ENCODE results near the gene TAP2. TPM values are rescaled to one million over a fixed set of nuclear protein-coding genes. Genes with fewer than 3 reads are reported as not detected.

Gene TAP2
- total RNA-seq, 1 donor from 2014 or later, result 19.3 TPM

DNA sequence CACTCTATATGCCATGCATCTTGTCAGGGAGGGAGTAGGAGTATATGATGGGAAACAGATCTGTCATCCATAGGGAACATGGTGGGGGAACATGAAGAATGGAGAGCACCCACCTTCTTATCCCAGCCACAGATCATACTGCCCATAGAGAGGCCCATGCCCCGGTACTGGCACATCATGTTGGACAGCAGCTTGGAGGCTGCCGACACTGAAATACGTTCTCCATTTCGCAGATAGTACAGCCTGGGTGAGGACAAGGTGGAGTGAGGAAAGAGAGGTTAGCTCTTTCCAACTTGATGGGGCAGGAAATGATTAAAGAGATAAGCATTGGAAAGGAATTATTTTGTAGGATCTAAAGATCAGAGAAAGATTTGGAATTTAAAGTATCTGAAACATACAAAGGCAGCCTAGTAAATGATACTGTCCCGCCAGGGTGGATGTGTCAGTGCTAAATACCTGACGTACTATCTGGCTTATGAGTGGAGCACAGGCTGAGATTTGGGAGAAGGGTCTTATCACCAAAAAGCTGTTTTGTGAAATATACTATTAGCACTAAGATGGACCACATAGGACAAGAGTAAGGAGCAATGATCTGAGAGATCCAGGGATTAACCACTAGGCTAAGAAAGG lies 3.6 kb upstream of the TAP2 start:
- intact Hi-C loops (cut with DNase I), result no loop called here
- ATAC-seq (ENCODE audit: poor library complexity) (no peak), DNase-seq (no peak)

DNA sequence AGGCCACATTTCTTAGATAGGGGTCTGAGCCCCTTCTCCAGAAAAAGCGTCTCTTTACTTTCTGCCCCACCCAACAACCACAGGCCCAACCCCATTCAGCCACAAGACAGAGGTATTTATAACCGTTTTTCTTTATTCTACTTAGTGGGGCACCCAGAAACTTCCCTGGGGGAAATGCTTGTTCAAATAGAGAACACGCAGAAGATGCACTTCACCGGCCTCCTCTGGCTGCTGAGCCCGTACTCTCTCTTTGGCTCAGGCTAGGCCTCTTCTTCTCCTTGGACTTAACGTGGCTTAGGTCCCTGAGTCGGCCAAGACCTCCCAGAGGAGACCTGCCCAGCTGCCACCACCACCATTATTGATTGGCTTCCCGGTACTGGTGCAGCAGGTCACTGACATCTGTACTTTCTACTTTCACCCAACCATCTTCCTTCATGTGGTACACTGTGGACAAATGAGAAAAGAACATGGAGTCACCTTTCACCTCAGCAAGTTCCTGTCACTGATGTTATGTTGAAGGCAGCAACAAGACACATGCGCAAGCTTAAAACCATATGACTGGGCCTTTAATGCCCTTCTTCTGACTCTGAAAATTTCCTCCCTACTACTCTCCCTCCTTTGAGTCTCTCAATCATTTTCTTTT lies 2.2 kb upstream of the TAP2 start:
- no peak for ATAC-seq (ENCODE audit: poor library complexity)
- DNase-seq, result no peak
- intact Hi-C loops (cut with DNase I), result no loop called here

DNA sequence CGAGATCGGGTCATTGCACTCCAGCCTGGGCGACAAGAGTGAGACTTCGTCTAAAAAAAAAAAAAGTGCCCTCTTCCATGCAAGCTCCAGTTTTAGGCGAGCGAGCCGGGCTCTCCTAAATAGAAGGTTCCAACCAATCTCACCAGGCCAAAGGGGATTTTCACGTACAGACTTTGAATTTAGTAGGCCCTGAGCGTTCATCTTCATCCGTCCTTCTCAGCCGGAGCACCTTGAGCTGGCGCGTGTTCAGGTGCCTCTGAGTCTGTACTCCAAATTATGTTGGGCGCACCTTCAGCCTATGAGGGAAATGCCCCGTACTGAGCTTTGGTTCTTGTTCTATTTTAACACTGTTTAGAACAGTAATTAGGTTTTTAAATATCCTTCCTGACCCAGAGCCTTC lies 817 bp upstream of the TAP2 start:
- no peak for DNase-seq
- intact Hi-C loops (cut with DNase I), result loop anchor here (2.0 kb wide), 1 partner anchor 15 kb away; the partner anchor contains the start of gene PSMB9

DNA sequence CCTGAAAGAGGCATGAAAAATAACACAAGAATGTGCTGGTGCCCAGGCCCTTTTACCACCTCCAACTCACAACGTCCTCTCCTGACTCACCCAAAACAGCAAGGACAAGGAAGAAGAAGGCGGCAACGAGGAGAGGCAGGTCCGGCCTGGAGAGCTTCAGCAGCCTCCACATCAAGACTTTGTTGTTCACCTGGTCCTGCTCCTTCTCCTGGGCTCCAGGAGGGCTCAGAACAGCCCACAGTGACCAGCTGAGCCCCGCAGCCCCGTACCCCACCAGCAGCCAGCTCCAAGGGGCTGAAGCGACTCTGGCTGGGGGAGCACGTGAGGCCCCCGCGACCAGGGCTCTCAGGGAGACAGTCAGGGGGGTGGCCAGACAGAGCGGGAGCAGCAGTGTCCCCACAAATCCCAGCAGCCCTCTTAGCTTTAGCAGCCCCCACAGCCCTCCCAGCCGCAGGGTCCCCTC lies 857 bp downstream of the TAP2 start:
- intact Hi-C loops (cut with DNase I), result loop anchor here (2.0 kb wide), 1 partner anchor 17 kb away; the partner anchor contains the start of gene PSMB9

More for the DNA sequence above, 817 bp upstream of the TAP2 start:
- ATAC-seq (ENCODE audit: poor library complexity), result no peak

DNA sequence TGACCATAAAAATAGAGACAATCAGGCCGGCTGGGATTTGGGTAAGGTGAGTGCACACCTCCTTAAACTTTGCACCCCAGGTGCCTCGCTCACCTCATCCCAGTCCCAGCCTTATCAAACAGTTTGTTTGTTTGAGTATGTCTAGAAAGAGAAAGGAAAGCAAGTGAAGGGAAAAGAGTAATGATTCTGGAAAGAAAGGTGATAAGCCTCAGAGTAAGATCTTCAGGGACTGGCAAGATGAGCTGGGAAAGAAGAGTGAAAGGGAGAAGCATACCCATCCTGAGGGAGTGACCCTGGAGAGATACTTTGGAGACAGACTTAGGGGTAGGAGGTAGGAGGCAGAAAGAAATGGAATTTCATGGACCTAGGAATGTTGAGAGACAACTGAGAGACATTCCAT lies 1.7 kb downstream of the TAP2 start:
- DNase-seq, result no peak
- no peak for ATAC-seq (ENCODE audit: poor library complexity)
- intact Hi-C loops (cut with DNase I), result no loop called here

More for the DNA sequence above, 857 bp downstream of the TAP2 start:
- DNase-seq (no peak), ATAC-seq (ENCODE audit: poor library complexity) (no peak)

DNA sequence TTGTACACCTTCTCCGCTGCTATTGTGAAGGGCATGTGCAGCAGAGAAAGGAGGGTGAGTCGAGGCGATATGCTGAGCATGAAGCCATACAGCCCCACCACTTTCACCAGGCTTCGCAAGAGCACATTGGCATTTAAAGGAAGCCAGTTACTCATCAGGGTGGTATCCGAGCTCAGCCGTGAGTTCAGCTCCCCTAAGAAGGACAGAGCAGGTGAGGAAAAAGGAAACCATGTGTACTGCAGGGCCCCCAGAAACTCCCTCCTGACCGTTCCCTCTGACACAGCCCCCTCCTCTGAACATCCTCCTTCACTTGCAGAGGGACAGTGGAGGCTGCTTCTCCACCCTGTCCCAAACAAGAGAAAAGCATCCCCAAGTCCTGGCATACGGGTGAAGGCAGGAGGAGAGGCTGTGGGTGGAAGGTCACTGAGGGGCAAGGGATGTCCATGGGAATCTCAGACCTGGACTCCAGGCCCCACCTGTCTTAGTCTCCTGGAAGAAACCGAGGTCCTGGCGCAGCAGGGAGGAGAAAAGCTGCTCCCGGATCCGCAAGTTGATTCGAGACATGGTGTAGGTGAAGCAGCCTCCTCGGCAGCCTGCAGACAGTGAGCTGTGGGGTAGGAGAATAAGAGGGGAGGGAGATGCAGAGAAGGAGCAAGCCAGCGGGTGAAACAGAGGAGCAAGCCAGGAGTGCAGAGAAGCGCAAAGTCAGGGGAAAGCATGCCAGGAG lies 3.2 kb downstream of the TAP2 start:
- DNase-seq (no peak), ATAC-seq (ENCODE audit: poor library complexity) (no peak)
- intact Hi-C loops (cut with DNase I), result no loop called here

DNA sequence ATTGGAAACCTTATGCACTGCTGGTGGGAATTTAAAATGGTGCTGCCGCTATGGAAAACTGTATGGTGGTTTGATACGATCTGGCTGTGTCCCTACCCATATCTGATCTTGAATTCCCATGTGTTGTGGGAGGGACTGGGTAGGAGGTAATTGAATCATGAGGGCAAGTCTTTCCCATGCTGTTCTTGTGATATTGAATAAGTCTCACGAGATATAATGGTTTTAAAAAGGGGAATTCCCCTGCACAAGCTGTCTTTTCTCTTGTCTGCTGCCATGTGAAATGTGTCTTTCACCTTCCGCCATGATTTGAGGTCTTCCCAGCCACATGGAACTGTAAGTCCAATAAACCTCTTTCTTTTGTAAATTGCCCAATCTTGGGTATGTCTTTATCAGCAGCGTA lies 4.9 kb downstream of the TAP2 start:
- intact Hi-C loops (cut with DNase I), result loop anchor here (5.0 kb wide), 1 partner anchor 34 kb away; no protein-coding TSS in a partner anchor
- ATAC-seq (ENCODE audit: poor library complexity), result no peak
- no peak for DNase-seq

DNA sequence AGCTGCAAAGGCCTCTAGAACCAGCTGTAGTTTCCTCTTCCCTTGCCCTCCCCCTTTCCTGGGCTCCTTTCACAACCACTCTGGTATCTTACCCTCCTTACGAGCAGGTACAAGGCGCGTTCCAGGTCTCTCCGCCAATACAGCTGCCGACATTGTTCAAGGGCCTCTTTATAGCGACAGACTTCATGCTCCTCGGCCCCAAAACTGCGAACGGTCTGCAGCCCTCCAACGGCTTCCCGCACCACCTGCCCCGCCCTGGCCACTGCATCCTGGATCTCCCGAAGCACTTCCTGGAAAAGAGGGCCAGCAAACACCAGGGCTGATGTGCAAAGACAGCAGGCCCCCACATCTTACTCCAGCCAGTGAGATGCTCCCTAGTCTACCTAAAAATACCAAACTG lies 6.0 kb downstream of the TAP2 start:
- DNase-seq, result no peak
- intact Hi-C loops (cut with DNase I), result loop anchor here (5.0 kb wide), 1 partner anchor 35 kb away; no protein-coding TSS in a partner anchor
- no peak for ATAC-seq (ENCODE audit: poor library complexity)

DNA sequence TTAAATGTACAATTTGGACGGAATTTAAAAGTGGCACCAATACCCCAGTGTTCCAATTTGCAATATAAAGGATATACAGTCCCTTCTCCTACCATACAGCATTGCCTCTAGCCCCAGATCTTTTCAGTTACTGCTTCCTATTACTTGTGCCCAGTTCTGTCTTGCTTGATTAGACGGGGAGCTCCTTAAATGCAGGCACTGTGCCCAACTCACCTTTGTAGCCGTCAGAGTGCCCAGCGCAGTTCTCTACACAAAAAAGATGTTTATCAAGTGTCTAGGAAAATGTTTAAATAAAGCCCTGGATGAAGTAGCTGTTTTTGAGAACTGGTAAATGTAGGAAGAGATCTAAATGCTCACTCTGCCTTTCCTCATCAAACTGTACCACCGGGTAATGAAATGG lies 7.6 kb downstream of the TAP2 start:
- intact Hi-C loops (cut with DNase I), result loop anchor here (5.0 kb wide), 1 partner anchor 36 kb away; no protein-coding TSS in a partner anchor
- ATAC-seq (ENCODE audit: poor library complexity) (no peak), DNase-seq (no peak)

DNA sequence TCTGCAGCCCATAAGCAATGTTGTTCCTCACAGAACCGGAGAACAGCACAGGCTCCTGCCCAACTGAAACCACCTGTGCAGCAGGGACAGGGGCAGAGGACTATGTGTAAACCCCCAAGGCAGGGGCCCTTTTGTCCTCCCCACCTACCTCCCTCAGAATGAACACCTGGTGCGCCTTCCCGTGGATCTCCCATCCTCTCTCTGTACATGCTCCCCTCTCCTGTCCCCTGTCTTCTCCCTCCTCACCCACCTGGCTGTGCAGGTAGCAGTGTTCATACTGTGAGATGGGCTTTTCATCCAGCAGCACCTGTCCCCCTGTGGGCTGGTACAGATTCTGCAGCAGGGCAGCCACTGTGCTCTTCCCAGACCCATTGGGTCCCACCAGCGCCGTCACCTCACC lies 8.5 kb downstream of the TAP2 start:
- no peak for ATAC-seq (ENCODE audit: poor library complexity)
- DNase-seq, result no peak
- intact Hi-C loops (cut with DNase I), result loop anchor here (5.0 kb wide), 1 partner anchor 37 kb away; no protein-coding TSS in a partner anchor

DNA sequence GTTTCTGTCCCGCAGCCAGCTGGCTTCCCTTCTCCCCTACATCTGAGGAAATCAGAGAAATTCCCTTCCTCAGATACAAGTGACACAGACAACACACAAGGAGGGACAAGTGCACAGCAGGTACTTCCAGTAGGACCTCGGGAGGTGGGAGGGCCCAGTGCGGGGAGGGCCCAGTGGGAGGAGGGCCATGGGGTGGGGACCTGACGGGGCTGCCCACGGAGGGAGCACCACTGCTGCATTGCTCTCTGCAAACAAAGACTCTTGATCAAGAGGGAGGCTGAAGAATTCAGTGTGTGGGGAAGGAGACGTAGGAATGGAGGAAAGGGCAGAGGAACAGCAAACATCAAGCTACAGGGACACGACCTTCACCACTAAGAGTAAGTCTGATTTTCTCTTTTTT lies 9.0 kb downstream of the TAP2 start:
- no peak for DNase-seq
- intact Hi-C loops (cut with DNase I), result no loop called here
- no peak for ATAC-seq (ENCODE audit: poor library complexity)

DNA sequence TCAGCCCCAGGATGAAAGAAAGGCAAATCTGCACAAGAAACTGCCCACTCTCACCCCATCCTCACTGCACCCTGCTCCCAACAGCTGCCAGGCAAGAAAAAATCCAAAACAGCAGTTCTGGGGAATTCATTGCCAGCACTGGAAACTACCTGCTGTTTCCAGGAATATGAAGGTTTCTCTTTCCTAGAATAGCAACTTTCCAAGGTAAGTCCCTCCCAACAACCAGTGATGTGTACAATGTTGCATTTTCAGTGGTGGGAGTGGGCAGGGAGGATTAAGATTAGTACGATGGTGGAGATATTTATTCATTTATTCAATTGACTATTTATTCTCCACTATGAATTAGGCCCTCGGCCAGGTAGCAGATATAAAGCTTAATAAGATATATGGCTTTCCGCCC lies 11.5 kb downstream of the TAP2 start:
- DNase-seq, result no peak
- intact Hi-C loops (cut with DNase I), result no loop called here
- ATAC-seq (ENCODE audit: poor library complexity), result no peak

DNA sequence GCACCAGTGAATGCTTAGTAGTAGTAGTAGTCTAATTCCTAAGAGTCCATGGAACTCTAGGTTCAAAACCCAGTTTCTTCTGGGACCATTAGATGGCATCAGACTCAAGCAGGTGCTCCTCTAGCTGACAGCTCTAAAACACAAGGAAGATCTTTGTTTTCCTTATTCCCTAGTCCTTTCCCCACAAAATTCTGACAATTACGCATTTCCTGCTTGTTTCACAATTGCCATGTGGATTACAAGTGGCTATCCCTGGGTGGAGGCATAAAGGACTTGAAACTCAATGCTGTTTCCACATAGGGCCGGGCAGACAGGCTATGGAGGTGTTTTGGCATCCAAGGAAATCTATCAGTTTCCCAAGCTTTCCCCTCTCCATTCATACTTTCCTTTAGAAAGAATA lies 12.6 kb downstream of the TAP2 start:
- no peak for DNase-seq

DNA sequence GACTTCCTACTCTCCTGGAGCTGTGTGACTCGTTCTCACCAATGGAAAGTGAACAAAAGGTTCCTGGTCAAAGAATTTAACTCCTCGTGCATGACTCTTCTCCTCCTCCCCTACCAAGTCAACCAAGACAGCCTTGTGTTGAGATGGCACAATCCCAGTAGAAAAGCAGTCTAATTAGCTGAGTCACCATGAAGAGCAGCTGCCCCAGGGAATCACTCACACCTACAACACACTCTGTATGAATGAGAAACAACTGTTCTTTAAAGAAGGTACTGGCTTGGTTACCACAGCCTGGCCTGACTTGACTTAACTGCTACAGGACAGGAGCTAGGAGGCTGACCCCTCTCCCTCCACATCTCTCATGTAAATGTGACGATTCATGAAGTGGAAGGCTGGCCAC lies 18.8 kb downstream of the TAP2 start:
- no peak for DNase-seq
- intact Hi-C loops (cut with DNase I), result no loop called here
- no peak for ATAC-seq (ENCODE audit: poor library complexity)

More for the DNA sequence above, 12.6 kb downstream of the TAP2 start:
- ATAC-seq (ENCODE audit: poor library complexity), result peak; percentile 78
- intact Hi-C loops (cut with DNase I), result no loop called here

DNA sequence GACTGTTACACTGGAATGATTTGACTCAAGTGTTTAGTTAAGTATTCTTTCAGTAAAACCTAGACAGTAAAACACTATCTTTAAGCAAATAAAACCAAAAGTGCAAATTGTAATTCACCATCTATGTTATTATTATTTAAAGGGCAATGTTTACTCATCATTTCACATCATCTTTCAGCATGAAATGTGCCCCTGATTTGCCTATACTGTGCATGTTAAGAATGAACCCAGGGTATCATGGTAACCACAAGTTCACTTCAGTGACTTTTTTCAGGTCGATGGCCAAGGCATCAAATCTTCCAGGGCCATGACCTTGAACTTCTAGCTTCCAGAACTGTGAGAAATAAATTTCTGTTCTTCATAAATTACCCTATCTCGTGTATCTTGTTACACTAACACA lies 19.7 kb downstream of the TAP2 start:
- ATAC-seq (ENCODE audit: poor library complexity) (no peak), DNase-seq (no peak)
- intact Hi-C loops (cut with DNase I), result no loop called here

DNA sequence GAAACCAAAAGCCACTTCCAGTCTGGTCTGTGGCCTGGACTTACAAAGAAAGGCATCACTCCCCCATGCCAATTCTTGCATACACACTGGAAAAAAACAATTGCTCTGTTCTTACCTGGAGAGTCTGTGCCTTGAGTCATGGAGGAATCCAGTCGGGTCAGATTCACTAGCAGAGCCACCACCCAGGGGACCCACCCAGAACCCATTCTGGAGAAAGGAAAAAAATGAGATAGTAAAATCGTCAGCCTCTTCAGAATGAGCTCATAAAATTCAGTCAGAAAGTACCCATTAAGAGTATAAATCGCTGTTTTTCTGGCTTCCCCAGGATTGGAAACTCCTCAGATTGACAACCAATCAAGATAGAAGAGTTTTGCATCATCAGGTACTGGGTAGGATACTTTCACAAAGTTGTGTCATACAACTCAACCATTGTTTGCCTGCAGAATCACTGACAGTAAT lies 21.8 kb downstream of the TAP2 start, which contains the start of gene HLA-DOB:
Gene HLA-DOB (minus strand): TSS at position 257 of the 459 bp plus-strand sequence. CDS start 51 bp downstream, at position 206.
- intact Hi-C loops (cut with DNase I), result no loop called here
- ATAC-seq (ENCODE audit: poor library complexity), result no peak

DNA sequence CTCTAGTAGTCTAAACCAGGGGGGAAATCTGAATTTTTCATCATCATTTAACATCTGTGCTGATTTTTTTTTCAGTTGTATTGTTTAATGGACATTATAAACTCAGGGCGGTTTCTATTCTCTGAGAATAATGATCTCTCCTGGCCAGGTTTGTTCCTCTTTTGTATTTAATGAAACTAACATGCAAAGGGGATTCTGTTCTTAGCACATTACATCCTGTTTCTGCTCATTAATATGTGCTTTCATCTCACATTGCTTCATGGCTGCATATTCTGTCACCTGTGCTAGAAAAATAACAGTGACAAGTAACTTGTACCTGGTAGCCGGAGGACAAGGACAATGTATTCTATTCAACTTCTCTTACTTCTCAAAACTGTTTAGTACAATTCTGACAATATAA lies 22.5 kb downstream of the TAP2 start:
- DNase-seq (no peak), ATAC-seq (ENCODE audit: poor library complexity) (no peak)
- intact Hi-C loops (cut with DNase I), result no loop called here

More for the DNA sequence above, 21.8 kb downstream of the TAP2 start, which contains the start of gene HLA-DOB:
- DNase-seq, result no peak

DNA sequence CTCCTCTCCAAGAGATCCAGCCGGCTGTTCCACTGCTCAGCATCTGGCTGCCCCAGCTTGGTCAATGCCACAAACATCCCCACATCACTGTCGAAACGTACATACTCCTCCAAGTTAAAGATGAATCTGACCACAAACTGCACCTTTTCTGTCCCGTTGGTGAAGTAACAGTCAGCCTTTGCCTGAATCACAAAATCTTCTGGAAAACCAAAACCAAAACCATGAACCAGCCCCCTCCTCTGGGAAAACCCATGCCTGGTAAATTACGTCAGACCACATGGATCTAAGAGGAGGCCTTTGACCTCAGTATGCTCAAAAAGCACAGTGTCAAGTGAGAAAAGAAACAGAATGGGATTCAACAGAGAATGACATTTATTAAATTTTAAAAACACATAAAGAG lies 23.4 kb downstream of the TAP2 start:
- ATAC-seq (ENCODE audit: poor library complexity) (peak; percentile 34), DNase-seq (no peak)
- intact Hi-C loops (cut with DNase I), result no loop called here

DNA sequence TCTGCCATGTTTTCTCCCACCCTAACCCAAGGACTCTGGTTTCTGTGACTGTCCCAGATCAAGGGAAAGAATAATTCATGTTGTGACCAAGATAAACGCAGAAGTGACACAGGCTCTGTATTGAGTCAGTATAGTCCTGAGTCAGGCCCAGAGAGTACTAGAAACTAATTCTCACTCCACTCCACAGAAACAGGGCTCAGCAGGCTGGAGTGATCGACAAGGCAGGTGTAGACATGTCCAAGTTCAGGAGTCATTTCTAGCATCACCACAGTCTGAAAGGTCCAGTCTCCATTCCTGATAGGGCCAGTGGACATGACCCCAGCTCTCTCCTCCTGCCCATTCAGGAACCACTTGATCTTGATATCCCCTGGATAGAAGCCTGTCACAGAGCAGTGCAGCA lies 24.4 kb downstream of the TAP2 start:
- no peak for ATAC-seq (ENCODE audit: poor library complexity)
- intact Hi-C loops (cut with DNase I), result no loop called here

More for the DNA sequence above, 24.4 kb downstream of the TAP2 start:
- DNase-seq, result no peak

Data from Right ventricle myocardium superior (tissue), 1 donor.